ENCODE measurements around the gene PARS2. TPM values are rescaled to one million over a fixed set of nuclear protein-coding genes. Genes with fewer than 3 reads are reported as not detected.

PARS2 gene
- total RNA-seq, 1 donor from 2014 or later, result 4.0 TPM

GRCh38 chr1:54750596-54750995 lies 13.7 kb downstream of the PARS2 start:
- no peaks in the 10 kb centered on the region for H3K27me3 Mint-ChIP-seq (ENCODE audit: low read depth)
- H3K4me3 Mint-ChIP-seq (ENCODE audit: unreplicated experiment), result no peak overlapping the region
- H3K27ac Mint-ChIP-seq (ENCODE audit: unreplicated experiment), result no peak overlapping the region
- TF ChIP-seq CTCF (IDR thresholded peaks at IDR 0.05), result no peak
- no peaks in the 10 kb centered on the region for H3K9me3 Mint-ChIP-seq (ENCODE audit: low read depth)
- no peaks in the 10 kb centered on the region for H3K36me3 Mint-ChIP-seq (ENCODE audit: low read depth)
- no peaks in the 10 kb centered on the region for H3K4me1 Mint-ChIP-seq (ENCODE audit: low read depth)
- DNase-seq (ENCODE audit: low spot score), result no peak

- no peak for TF ChIP-seq CTCF (IDR thresholded peaks at IDR 0.05)
- no peak for DNase-seq (ENCODE audit: low spot score)
- no peaks in the 10 kb centered on the region for H3K27me3 Mint-ChIP-seq (ENCODE audit: low read depth)
- no peaks in the 10 kb centered on the region for H3K4me1 Mint-ChIP-seq (ENCODE audit: low read depth)
- H3K36me3 Mint-ChIP-seq (ENCODE audit: low read depth), result no peaks in the 10 kb centered on the region
- H3K4me3 Mint-ChIP-seq (ENCODE audit: unreplicated experiment), result no peak overlapping the region
- H3K27ac Mint-ChIP-seq (ENCODE audit: unreplicated experiment), result no peak overlapping the region
- H3K9me3 Mint-ChIP-seq (ENCODE audit: low read depth), result no peaks in the 10 kb centered on the region
These were observed 16.1 kb downstream of the PARS2 start for GRCh38 chr1:54748094-54748835.

- H3K4me1 Mint-ChIP-seq (ENCODE audit: low read depth), result no peaks in the 10 kb centered on the region
- TF ChIP-seq CTCF (IDR thresholded peaks at IDR 0.05), result no peak
- H3K36me3 Mint-ChIP-seq (ENCODE audit: low read depth), result peaks cover 11% of the 10 kb centered on the region
- DNase-seq (ENCODE audit: low spot score), result no peak
- no peaks in the 10 kb centered on the region for H3K9me3 Mint-ChIP-seq (ENCODE audit: low read depth)
- H3K27me3 Mint-ChIP-seq (ENCODE audit: low read depth), result no peaks in the 10 kb centered on the region
- H3K4me3 Mint-ChIP-seq (ENCODE audit: unreplicated experiment), result no peak overlapping the region
- H3K27ac Mint-ChIP-seq (ENCODE audit: unreplicated experiment), result no peak overlapping the region
These were observed 18.5 kb downstream of the PARS2 start for GRCh38 chr1:54745864-54746263.

- H3K9me3 Mint-ChIP-seq (ENCODE audit: low read depth), result no peaks in the 10 kb centered on the region
- TF ChIP-seq CTCF (IDR thresholded peaks at IDR 0.05), result no peak
- H3K27me3 Mint-ChIP-seq (ENCODE audit: low read depth), result no peaks in the 10 kb centered on the region
- DNase-seq (ENCODE audit: low spot score), result no peak
- H3K36me3 Mint-ChIP-seq (ENCODE audit: low read depth), result peaks cover 11% of the 10 kb centered on the region
- H3K27ac Mint-ChIP-seq (ENCODE audit: unreplicated experiment), result no peak overlapping the region
- no peak overlapping the region for H3K4me3 Mint-ChIP-seq (ENCODE audit: unreplicated experiment)
- H3K4me1 Mint-ChIP-seq (ENCODE audit: low read depth), result no peaks in the 10 kb centered on the region
These were observed 19.0 kb downstream of the PARS2 start for GRCh38 chr1:54745274-54745673.

GRCh38 chr1:54744696-54745095 lies 19.6 kb downstream of the PARS2 start:
- H3K9me3 Mint-ChIP-seq (ENCODE audit: low read depth), result no peaks in the 10 kb centered on the region
- DNase-seq (ENCODE audit: low spot score), result no peak
- H3K4me1 Mint-ChIP-seq (ENCODE audit: low read depth), result no peaks in the 10 kb centered on the region
- H3K27ac Mint-ChIP-seq (ENCODE audit: unreplicated experiment), result no peak overlapping the region
- no peak overlapping the region for H3K4me3 Mint-ChIP-seq (ENCODE audit: unreplicated experiment)
- no peak for TF ChIP-seq CTCF (IDR thresholded peaks at IDR 0.05)
- no peaks in the 10 kb centered on the region for H3K27me3 Mint-ChIP-seq (ENCODE audit: low read depth)
- H3K36me3 Mint-ChIP-seq (ENCODE audit: low read depth), result peaks cover 15% of the 10 kb centered on the region
